HG03095 (cell line): Measurements from ENCODE around the gene SUSD6.
"Not testable (repeated sequence)": the region's sequence is repeated elsewhere in the genome, so short reads cannot be mapped to it uniquely, and the experiment has no call there.

Source experiments
- ATAC-seq: cut with Tn5 transposase; IDR thresholded peaks from one replicate; pipeline ENCODE4 v1.9.1; 2021; ENCODE audit warnings: moderate library complexity; ENCODE audit not compliant: unreplicated experiment

Gene SUSD6

GRCh38 chr14:69587389-69587788 is 24.0 kb upstream of the SUSD6 start:
- no peak for ATAC-seq

- no peak for ATAC-seq
Measured at GRCh38 chr14:69591317-69591716, 20.1 kb upstream of the SUSD6 start.

- ATAC-seq, result no peak
Measured at GRCh38 chr14:69593018-69593677, 18.2 kb upstream of the SUSD6 start.

- no peak for ATAC-seq
Measured at GRCh38 chr14:69594846-69595245, 16.6 kb upstream of the SUSD6 start.

- no peak for ATAC-seq
Measured at GRCh38 chr14:69595336-69595735, 16.1 kb upstream of the SUSD6 start.

GRCh38 chr14:69599431-69599830 is 12.0 kb upstream of the SUSD6 start:
- ATAC-seq, result not testable (repeated sequence)

- no peak for ATAC-seq
Measured at GRCh38 chr14:69600304-69600891, 11.0 kb upstream of the SUSD6 start.

- no peak for ATAC-seq
Measured at GRCh38 chr14:69605738-69606137, 5.7 kb upstream of the SUSD6 start.

- no peak for ATAC-seq
Measured at GRCh38 chr14:69606258-69607184, 4.9 kb upstream of the SUSD6 start.

- no peak for ATAC-seq
Measured at GRCh38 chr14:69610020-69610873, 1.1 kb upstream of the SUSD6 start.

GRCh38 chr14:69610874-69611171 is 573 bp upstream of the SUSD6 start:
- no peak for ATAC-seq

- ATAC-seq, result peak; percentile 5
Measured at GRCh38 chr14:69612014-69612782, 802 bp downstream of the SUSD6 start.

- no peak for ATAC-seq
Measured at GRCh38 chr14:69612783-69613130, 1.4 kb downstream of the SUSD6 start.

GRCh38 chr14:69613312-69614073 is 2.1 kb downstream of the SUSD6 start:
- ATAC-seq, result no peak

GRCh38 chr14:69614592-69614991 is 3.2 kb downstream of the SUSD6 start:
- ATAC-seq, result no peak

- ATAC-seq, result no peak
Measured at GRCh38 chr14:69615121-69615495, 3.7 kb downstream of the SUSD6 start.

GRCh38 chr14:69615496-69616407 is 4.4 kb downstream of the SUSD6 start:
- ATAC-seq, result peak; percentile 53

- ATAC-seq, result no peak
Measured at GRCh38 chr14:69616408-69616773, 5.0 kb downstream of the SUSD6 start.

- ATAC-seq, result no peak
Measured at GRCh38 chr14:69617796-69618195, 6.4 kb downstream of the SUSD6 start.
